Heart right ventricle (tissue), 16 donors: ENCODE measurements around the gene UGT2B11. TPM values are rescaled to one million over a fixed set of nuclear protein-coding genes. Genes with fewer than 3 reads are reported as not detected.
"Not testable (repeated sequence)": the region's sequence is repeated elsewhere in the genome, so short reads cannot be mapped to it uniquely, and the experiment has no call there.

Experiments
- ATAC-seq, 8 donors: fragments of 200-7000 bp; cut with Tn5 transposase; one replicate each; pipeline ENCODE4 v1.9.1; 2020; ENCODE audit warnings: mild to moderate bottlenecking in 8 of 8, moderate library complexity in 8 of 8, moderate number of reproducible peaks in 1 of 8
- DNase-seq, 2 donors: peaks; one replicate each; pipeline ENCODE4 v3.0.0-alpha.2; 2020
- H3K27ac ChIP-seq, 10 donors: fragments of 200-600 bp; sonication (generic) in 2 of 10; one replicate each; pipeline versions ENCODE4 v1.5.0 to v1.8.0; 2020 to 2022; ENCODE audit warnings: mild to moderate bottlenecking in 3 of 10
- H3K27me3 ChIP-seq, 7 donors: fragments of 200-600 bp; one replicate each; pipeline ENCODE4 v1.8.0; 2021 to 2022; ENCODE audit warnings: mild to moderate bottlenecking in 2 of 7
- H3K36me3 ChIP-seq, 9 donors: fragments of 200-600 bp; sonication (generic) in 1 of 9; one replicate each; pipeline versions ENCODE4 v1.5.0 to v1.8.0; 2020 to 2022; ENCODE audit warnings: mild to moderate bottlenecking in 2 of 9
- H3K4me1 ChIP-seq, 9 donors: fragments of 200-600 bp; sonication (generic) in 1 of 9; one replicate each; pipeline versions ENCODE4 v1.5.0 to v1.8.0; 2020 to 2022; ENCODE audit warnings: mild to moderate bottlenecking in 4 of 9
- H3K4me3 ChIP-seq, 10 donors: fragments of 200-600 bp; sonication (generic) in 2 of 10; one replicate each; pipeline versions ENCODE4 v1.5.0 to v1.8.0; 2020 to 2022; ENCODE audit warnings: mild to moderate bottlenecking in 7 of 10, moderate library complexity in 2 of 10
- H3K9me3 ChIP-seq, 11 donors: fragments of 200-600 bp in 10 of 11; sonication (generic) in 2 of 11; one replicate each; pipeline versions ENCODE4 v1.5.0 to v1.8.0; 2013 to 2022; ENCODE audit warnings: mild to moderate bottlenecking in 2 of 11, control low read depth in 1 of 11, moderate library complexity in 1 of 11
- CTCF ChIP-seq, 9 donors: fragments of 200-600 bp; sonication (generic) in 2 of 9; IDR thresholded peaks; one replicate each; pipeline versions ENCODE4 v1.5.0 to v1.8.0; 2021 to 2022; ENCODE audit warnings: antibody characterized with exemption in 9 of 9, mild to moderate bottlenecking in 5 of 9, moderate library complexity in 1 of 9
- WGBS, 2 donors: extraction: QIAGEN DNeasy Blood & Tissue Kit; methylation state at CpG; one replicate each; pipeline ENCODE4 v1.1.7; 2013; ENCODE audit warnings: inconsistent platforms in 1 of 2; 5-methylcytosine and 5-hydroxymethylcytosine counted together
- intact Hi-C, 10 donors: fragments of 100-400 bp; cut with DNase I; formaldehyde crosslinking; loops; one replicate each; pipeline versions ENCODE4 v1.11.1 to v1.14.2; 2022
- polyA plus RNA-seq, 2 donors: library from polyadenylated mRNA; stranded (reverse); fragments of 200-250 nt; gene quantifications; one replicate each; pipeline ENCODE4 v1.2.3, GENCODE V29; 2013
- total RNA-seq, 10 donors: library from RNA; stranded (reverse); fragmentation: NEBNext Ultra II Directional in 3 of 10; extraction: Animal tissue kit (Norgen Biotek cat#: 25700) in 3 of 10; gene quantifications; one replicate each; pipeline versions ENCODE4 v1.2.1 to v1.2.4, GENCODE V29; 2021 to 2023
- donor health status: Arrhythmogenic right ventricular cardiomyopathy.
- donor health status: ischemic (EF 13 %, LVEDD 7.1; RV severe dilation, severe dysfunction).
- donor health status: healthy with polysubstance abuse.
- donor health status: DM: no; HTN: yes; CAD: no.
- donor health status: DM: no; HTN: no; CAD: no.
- donor health status: ischemic (EF 25% LVEDD 6.9; RV normal size, moderate dysfunction).
- donor health status: ischemic (EF 25% LVEDD 5.7; RV mildly dilated, moderate dysfunction).
- donor health status: healthy.
- donor health status: DM: yes; HTN: yes; CAD: no.
- donor health status: Ischemic cardiomyopathy.
- donor health status: ischemic (EF 35%, LVEDD 5.7; RV mildly dilated, moderate dysfunction).
- donor health status: nonischemic (EF 11% LVEDD 7.7; RV severe dilation, severe dysfunction).
- donor health status: DM: yes; HTN: yes; CAD: no.
- donor health status: PGD.
- donor health status: ischemic (EF 29% LVEDD 5.4; RV normal size, mild dysfunction).
- donor health status: nonischemic (EF 23%, LVEDD 6.1; RV moderate dilation, normal function).

The UGT2B11 gene
- total and polyA plus RNA-seq, 12 donors: not detected

- 46 to 59% methylated on average over 6 of the region's 6 CpGs for WGBS, 2 donors
- Histone ChIP-seq H3K4me1 (no peaks in the 10 kb centered on the region), H3K27ac (no peak overlapping the region), H3K9me3 (peaks cover 0 to 10% (median 3%) of the 10 kb centered on the region in 11 donors), H3K36me3 (no peaks in the 10 kb centered on the region), H3K4me3 (no peak overlapping the region), H3K27me3 (no peaks in the 10 kb centered on the region)
- DNase-seq (no peak), ATAC-seq (no peak)
- no peak for TF ChIP-seq CTCF (IDR thresholded peaks at IDR 0.05)
- intact Hi-C loops: loop anchor here in 2 of 10 donors (5.0 kb wide), 1 partner anchor 68 kb away; no protein-coding TSS in a partner anchor
Observed at GRCh38 chr4:69239557-69240168, 25.1 kb upstream of the UGT2B11 start.

GRCh38 chr4:69239092-69239491 lies 24.5 kb upstream of the UGT2B11 start:
- ATAC-seq: no peak

GRCh38 chr4:69224891-69225290 lies 10.3 kb upstream of the UGT2B11 start:
- intact Hi-C loops: loop anchor here in 3 of 10 donors (5.0 kb wide), 1 partner anchor 47 kb away; no protein-coding TSS in a partner anchor
- H3K27ac ChIP-seq: no peak overlapping the region
- H3K36me3 ChIP-seq: no peaks in the 10 kb centered on the region
- no peaks in the 10 kb centered on the region for H3K27me3 ChIP-seq
- no peak for ATAC-seq
- no peaks in the 10 kb centered on the region for H3K4me1 ChIP-seq
- 26 to 34% methylated on average over 2 of the region's 2 CpGs for WGBS, 2 donors
- no peak for DNase-seq
- TF ChIP-seq CTCF (IDR thresholded peaks at IDR 0.05): no peak
- H3K4me3 ChIP-seq: no peak overlapping the region
- peaks cover 0 to 5% (median 0%) of the 10 kb centered on the region in 11 donors for H3K9me3 ChIP-seq

More at GRCh38 chr4:69239092-69239491, 24.5 kb upstream of the UGT2B11 start:
- WGBS, 2 donors: 76 to 84% methylated on average over 2 of the region's 2 CpGs
- no peaks in the 10 kb centered on the region for H3K27me3 ChIP-seq
- no peak for DNase-seq
- peaks cover 0 to 10% (median 3%) of the 10 kb centered on the region in 11 donors for H3K9me3 ChIP-seq
- no peaks in the 10 kb centered on the region for H3K4me1 ChIP-seq
- intact Hi-C loops: no loop called here
- H3K36me3 ChIP-seq: no peaks in the 10 kb centered on the region
- H3K27ac ChIP-seq: no peak overlapping the region
- TF ChIP-seq CTCF (IDR thresholded peaks at IDR 0.05): no peak
- no peak overlapping the region for H3K4me3 ChIP-seq

DNA sequence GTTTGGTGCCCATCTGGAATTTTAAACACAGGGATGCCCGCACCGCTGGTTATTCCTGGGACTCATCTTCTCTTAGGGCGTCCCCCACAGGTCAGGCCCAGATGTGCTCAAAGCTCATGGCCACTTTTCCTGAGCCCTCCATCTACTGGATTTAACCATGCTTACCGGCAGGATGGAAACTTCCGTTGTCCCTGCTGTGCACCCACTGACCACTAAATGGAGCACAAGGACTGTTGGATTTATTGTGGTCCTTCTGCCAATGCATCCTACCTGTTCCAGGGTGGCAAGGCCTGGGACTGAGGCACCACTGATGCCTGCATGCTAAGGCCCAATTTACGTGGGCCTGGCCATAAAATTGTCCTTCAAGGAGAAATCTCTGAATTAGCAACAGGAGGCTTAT lies 8.7 kb upstream of the UGT2B11 start:
- H3K4me1 ChIP-seq, DNase-seq, ATAC-seq, H3K27me3 ChIP-seq, H3K36me3 ChIP-seq, H3K9me3 ChIP-seq, H3K4me3 ChIP-seq, H3K27ac ChIP-seq: not testable (repeated sequence)
- intact Hi-C loops: loop anchor here in 3 of 10 donors (5.0 kb wide), 1 partner anchor 49 kb away; no protein-coding TSS in a partner anchor
- 89 to 90% methylated on average over 6 of the region's 6 CpGs for WGBS, 2 donors

GRCh38 chr4:69218491-69218890 lies 3.9 kb upstream of the UGT2B11 start:
- H3K36me3 ChIP-seq, intact Hi-C loops, H3K4me3 ChIP-seq, ATAC-seq, H3K27me3 ChIP-seq, H3K9me3 ChIP-seq, H3K4me1 ChIP-seq, H3K27ac ChIP-seq, DNase-seq: not testable (repeated sequence)
- WGBS, 2 donors: 79 to 83% methylated on average over 2 of the region's 2 CpGs
